DOHH2 (cell line): ENCODE results near the gene KIRREL3.

ENCODE experiments used
- H3F3A ChIP-seq: fragments of 200-600 bp; sonication (generic), shearing (Covaris generic); 2 replicates; pipeline ENCODE4 v1.6.0; 2016; ENCODE audit warnings: antibody characterized with exemption, mild to moderate bottlenecking; ENCODE audit not compliant: control insufficient read depth, insufficient read depth
- H3K27ac ChIP-seq: fragments of 200-600 bp; sonication (generic); 2 replicates; pipeline ENCODE4 v1.5.1; 2014; ENCODE audit warnings: low read depth, mild to moderate bottlenecking, low read length, moderate library complexity
- H3K27me3 ChIP-seq: fragments of 200-600 bp; sonication (generic); 2 replicates; pipeline ENCODE4 v1.6.1; 2014; ENCODE audit warnings: mild to moderate bottlenecking, low read length, mixed read lengths; ENCODE audit not compliant: control insufficient read depth
- H3K36me3 ChIP-seq: fragments of 200-600 bp; sonication (generic); 2 replicates; pipeline ENCODE4 v1.6.1; 2014; ENCODE audit warnings: mild to moderate bottlenecking, low read length, moderate library complexity, mixed read lengths; ENCODE audit not compliant: control insufficient read depth
- H3K4me1 ChIP-seq: fragments of 200-600 bp; sonication (generic); 2 replicates; pipeline ENCODE4 v1.6.1; 2014; ENCODE audit warnings: mild to moderate bottlenecking, low read length, mixed read lengths; ENCODE audit not compliant: control insufficient read depth
- H3K4me2 ChIP-seq: fragments of 200-600 bp; sonication (generic); 2 replicates; pipeline ENCODE4 v1.6.0; 2014; ENCODE audit warnings: mild to moderate bottlenecking, low read length, moderate library complexity
- H3K4me3 ChIP-seq: fragments of 200-600 bp; sonication (generic); 2 replicates; pipeline ENCODE4 v1.5.1; 2014; ENCODE audit warnings: mild to moderate bottlenecking, low read length, mixed read lengths
- H3K79me2 ChIP-seq: fragments of 200-600 bp; sonication (generic); 2 replicates; pipeline ENCODE4 v1.6.1; 2014; ENCODE audit warnings: mild to moderate bottlenecking, low read length, mixed read lengths; ENCODE audit not compliant: control insufficient read depth
- H3K9me2 ChIP-seq: fragments of 200-600 bp; sonication (generic); replicated peaks from 2 replicates; pipeline ENCODE4 v1.6.1; 2014; ENCODE audit warnings: mild to moderate bottlenecking, low read length, mixed read lengths; ENCODE audit not compliant: control insufficient read depth
- H3K9me3 ChIP-seq: fragments of 200-600 bp; sonication (generic); 2 replicates; pipeline ENCODE4 v1.6.1; 2014; ENCODE audit warnings: antibody characterized with exemption, low read length, mixed read lengths; ENCODE audit not compliant: control insufficient read depth, insufficient read depth
- H4K20me1 ChIP-seq: fragments of 200-600 bp; sonication (generic); 2 replicates; pipeline ENCODE4 v1.6.0; 2014; ENCODE audit warnings: low read depth, mild to moderate bottlenecking, antibody characterized with exemption, low read length, moderate library complexity; ENCODE audit not compliant: control insufficient read depth, insufficient read depth
- EZH2phosphoT487 ChIP-seq: fragments of 200-600 bp; sonication (generic); IDR thresholded peaks from 2 replicates; pipeline ENCODE4 v1.6.1; 2017; ENCODE audit warnings: borderline replicate concordance, mild to moderate bottlenecking, antibody characterized with exemption, low read length, moderate library complexity, mixed read lengths
- TF ChIP-seq, protein P1 (sequence below): fragments of 200-600 bp; sonication (generic); IDR thresholded peaks from one replicate; pipeline ENCODE4 v1.5.1; 2014; ENCODE audit warnings: antibody characterized with exemption, mild to moderate bottlenecking, low read depth, low read length; ENCODE audit not compliant: poor library complexity, severe bottlenecking

KIRREL3 gene

DNA sequence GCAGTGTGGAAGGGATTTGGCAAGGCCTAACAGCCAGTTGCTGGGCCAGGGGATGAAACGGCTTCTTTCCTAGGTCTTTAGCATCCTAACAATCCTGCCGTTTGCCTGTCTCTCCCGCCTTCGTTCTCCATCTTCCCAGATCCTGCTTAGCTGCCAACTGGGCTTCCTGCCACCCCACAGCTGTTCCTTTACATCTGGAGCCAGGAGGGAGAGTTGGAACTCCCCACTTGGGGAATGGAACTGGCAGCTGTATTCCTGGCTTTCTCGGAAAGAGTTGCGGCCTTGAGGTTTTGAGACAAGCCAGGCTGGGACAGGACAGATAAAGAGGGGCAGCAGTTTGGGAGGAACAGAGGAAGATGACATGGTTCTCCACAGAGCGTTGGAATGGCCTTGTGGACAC, 585.4 kb downstream of the KIRREL3 start:
- no peak overlapping the region for H3K4me3 ChIP-seq
- no peak overlapping the region for H3K4me2 ChIP-seq
- H3K36me3 ChIP-seq, result no peaks in the 10 kb centered on the region
- no peaks in the 10 kb centered on the region for H3K27me3 ChIP-seq
- H3K79me2 ChIP-seq, result no peaks in the 10 kb centered on the region
- H3K27ac ChIP-seq, result no peak overlapping the region
- no peaks in the 10 kb centered on the region for H3K9me3 ChIP-seq
- no peaks in the 10 kb centered on the region for H3K9me2 ChIP-seq
- H4K20me1 ChIP-seq, result no peaks in the 10 kb centered on the region
- peaks cover 22% of the 10 kb centered on the region for H3K4me1 ChIP-seq
- no peaks in the 10 kb centered on the region for H3F3A ChIP-seq
- no peak for TF ChIP-seq EZH2phosphoT487
- TF ChIP-seq, protein P1, sequence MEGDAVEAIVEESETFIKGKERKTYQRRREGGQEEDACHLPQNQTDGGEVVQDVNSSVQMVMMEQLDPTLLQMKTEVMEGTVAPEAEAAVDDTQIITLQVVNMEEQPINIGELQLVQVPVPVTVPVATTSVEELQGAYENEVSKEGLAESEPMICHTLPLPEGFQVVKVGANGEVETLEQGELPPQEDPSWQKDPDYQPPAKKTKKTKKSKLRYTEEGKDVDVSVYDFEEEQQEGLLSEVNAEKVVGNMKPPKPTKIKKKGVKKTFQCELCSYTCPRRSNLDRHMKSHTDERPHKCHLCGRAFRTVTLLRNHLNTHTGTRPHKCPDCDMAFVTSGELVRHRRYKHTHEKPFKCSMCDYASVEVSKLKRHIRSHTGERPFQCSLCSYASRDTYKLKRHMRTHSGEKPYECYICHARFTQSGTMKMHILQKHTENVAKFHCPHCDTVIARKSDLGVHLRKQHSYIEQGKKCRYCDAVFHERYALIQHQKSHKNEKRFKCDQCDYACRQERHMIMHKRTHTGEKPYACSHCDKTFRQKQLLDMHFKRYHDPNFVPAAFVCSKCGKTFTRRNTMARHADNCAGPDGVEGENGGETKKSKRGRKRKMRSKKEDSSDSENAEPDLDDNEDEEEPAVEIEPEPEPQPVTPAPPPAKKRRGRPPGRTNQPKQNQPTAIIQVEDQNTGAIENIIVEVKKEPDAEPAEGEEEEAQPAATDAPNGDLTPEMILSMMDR, result no peak

DNA sequence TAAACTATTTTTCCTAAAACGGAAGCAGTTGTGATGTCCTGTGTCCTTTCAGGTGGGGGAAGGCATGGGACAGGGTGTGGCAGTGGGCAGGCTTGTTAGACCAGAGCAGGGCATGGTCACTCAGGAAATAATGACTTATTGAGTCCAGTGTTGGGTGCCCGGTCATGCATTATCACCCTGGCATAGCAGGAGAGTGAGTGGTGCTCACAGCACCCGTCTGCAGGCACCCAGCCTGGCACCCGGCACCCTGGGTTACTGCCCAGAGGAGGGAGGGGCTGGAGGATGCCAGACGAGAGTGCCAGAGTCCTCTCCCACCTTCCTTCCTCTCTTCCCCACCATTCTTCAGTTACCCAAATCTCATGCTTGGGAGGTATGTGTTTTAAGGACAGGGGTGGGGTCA, 586.0 kb downstream of the KIRREL3 start:
- Histone ChIP-seq H3K4me2 (no peak overlapping the region), H3F3A (no peaks in the 10 kb centered on the region), H3K9me2 (no peaks in the 10 kb centered on the region), H4K20me1 (no peaks in the 10 kb centered on the region), H3K27me3 (no peaks in the 10 kb centered on the region), H3K36me3 (no peaks in the 10 kb centered on the region), H3K9me3 (no peaks in the 10 kb centered on the region), H3K4me1 (peaks cover 17% of the 10 kb centered on the region), H3K4me3 (no peak overlapping the region), H3K27ac (no peak overlapping the region), H3K79me2 (no peaks in the 10 kb centered on the region)
- TF ChIP-seq, protein P1, result no peak
- no peak for TF ChIP-seq EZH2phosphoT487

DNA sequence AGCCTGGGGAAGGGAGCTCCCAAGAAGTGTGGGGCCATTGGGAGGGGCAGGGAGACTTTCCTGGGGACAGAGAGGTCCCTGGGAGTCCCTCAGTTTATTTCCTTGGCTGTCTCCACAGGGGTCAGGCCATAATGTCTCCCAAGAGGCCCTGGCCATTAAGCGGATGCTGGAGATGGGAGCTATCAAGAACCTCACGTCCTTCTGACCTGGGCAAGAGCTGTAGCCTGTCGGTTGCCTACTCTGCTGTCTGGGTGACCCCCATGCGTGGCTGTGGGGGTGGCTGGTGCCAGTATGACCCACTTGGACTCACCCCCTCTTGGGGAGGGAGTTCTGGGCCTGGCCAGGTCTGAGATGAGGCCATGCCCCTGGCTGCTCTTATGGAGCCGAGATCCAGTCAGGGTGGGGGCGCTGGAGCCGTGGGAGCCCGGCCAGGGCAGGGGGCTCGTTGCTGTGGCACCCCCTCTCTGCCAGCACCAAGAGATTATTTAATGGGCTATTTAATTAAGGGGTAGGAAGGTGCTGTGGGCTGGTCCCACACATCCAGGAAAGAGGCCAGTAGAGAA, 586.6 kb downstream of the KIRREL3 start:
- Histone ChIP-seq H3K27me3 (no peaks in the 10 kb centered on the region), H3K36me3 (no peaks in the 10 kb centered on the region), H3K9me3 (no peaks in the 10 kb centered on the region), H4K20me1 (no peaks in the 10 kb centered on the region), H3F3A (no peaks in the 10 kb centered on the region), H3K9me2 (no peaks in the 10 kb centered on the region), H3K4me1 (peaks cover 15% of the 10 kb centered on the region), H3K4me3 (no peak overlapping the region), H3K4me2 (no peak overlapping the region), H3K79me2 (no peaks in the 10 kb centered on the region), H3K27ac (no peak overlapping the region)
- TF ChIP-seq, protein P1, result no peak
- TF ChIP-seq EZH2phosphoT487, result no peak
